ENCODE results near the gene FSHR. TPM values are rescaled to one million over a fixed set of nuclear protein-coding genes. Genes with fewer than 3 reads are reported as not detected.

The FSHR gene
- total RNA-seq, 1 donor from 2014 or later = 0.30 TPM

- no peak overlapping the region for H3K9ac ChIP-seq (ENCODE audit: low read length)
- H4K20me1 ChIP-seq (ENCODE audit: insufficient read depth, low read length) = no peaks in the 10 kb centered on the region
- H2AFZ ChIP-seq (ENCODE audit: low read depth, low read length) = no peak overlapping the region
- H3K27me3 ChIP-seq (ENCODE audit: insufficient read depth, low read length) = no peaks in the 10 kb centered on the region
- H3K9me3 ChIP-seq (ENCODE audit: insufficient read depth, low read depth, low read length) = no peaks in the 10 kb centered on the region
- H3K4me1 ChIP-seq (ENCODE audit: insufficient read depth, low read length) = no peaks in the 10 kb centered on the region
- no peak overlapping the region for H3K27ac ChIP-seq (ENCODE audit: low read depth, low read length)
- no peak for DNase-seq (ENCODE audit: low read depth)
- Mint-ChIP-seq H3K27me3 (ENCODE audit: low read depth, unreplicated experiment) (peaks cover 2% of the 10 kb centered on the region), H3K4me3 (ENCODE audit: unreplicated experiment) (no peak overlapping the region), H3K4me1 (ENCODE audit: low read depth, unreplicated experiment) (peaks cover 16% of the 10 kb centered on the region), H3K27ac (ENCODE audit: unreplicated experiment) (no peak overlapping the region), H3K9me3 (ENCODE audit: unreplicated experiment) (no peaks in the 10 kb centered on the region), H3K36me3 (ENCODE audit: low read depth, unreplicated experiment) (no peaks in the 10 kb centered on the region)
- no peaks in the 10 kb centered on the region for H3K79me2 ChIP-seq (ENCODE audit: insufficient read depth, low read length)
- FAIRE-seq = no peak
- H3K4me3 ChIP-seq (ENCODE audit: insufficient read depth, low read depth, low read length) = no peak overlapping the region
- H3K36me3 ChIP-seq (ENCODE audit: insufficient read depth, low read length) = no peaks in the 10 kb centered on the region
- H3K4me2 ChIP-seq (ENCODE audit: low read length) = no peak overlapping the region
- no peak for TF ChIP-seq CTCF (IDR thresholded peaks at IDR 0.05; ENCODE audit: insufficient read depth, low read depth, low read length)
- no peak for TF ChIP-seq EZH2 (IDR thresholded peaks at IDR 0.05; ENCODE audit: insufficient read depth, low read length)
Measured at GRCh38 chr2:49000695-49001094, 153.6 kb downstream of the FSHR start.

GRCh38 chr2:48998449-48998848 is 155.9 kb downstream of the FSHR start:
- no peaks in the 10 kb centered on the region for H3K4me1 ChIP-seq (ENCODE audit: insufficient read depth, low read length)
- no peaks in the 10 kb centered on the region for H3K27me3 ChIP-seq (ENCODE audit: insufficient read depth, low read length)
- no peak for TF ChIP-seq EZH2 (IDR thresholded peaks at IDR 0.05; ENCODE audit: insufficient read depth, low read length)
- DNase-seq (ENCODE audit: low read depth) (no peak), FAIRE-seq (no peak)
- Mint-ChIP-seq H3K9me3 (ENCODE audit: unreplicated experiment) (no peaks in the 10 kb centered on the region), H3K4me1 (ENCODE audit: low read depth, unreplicated experiment) (peaks cover 13% of the 10 kb centered on the region), H3K36me3 (ENCODE audit: low read depth, unreplicated experiment) (no peaks in the 10 kb centered on the region), H3K27ac (ENCODE audit: unreplicated experiment) (no peak overlapping the region), H3K27me3 (ENCODE audit: low read depth, unreplicated experiment) (peaks cover 6% of the 10 kb centered on the region), H3K4me3 (ENCODE audit: unreplicated experiment) (no peak overlapping the region)
- no peaks in the 10 kb centered on the region for H4K20me1 ChIP-seq (ENCODE audit: insufficient read depth, low read length)
- H3K9ac ChIP-seq (ENCODE audit: low read length) = no peak overlapping the region
- no peaks in the 10 kb centered on the region for H3K36me3 ChIP-seq (ENCODE audit: insufficient read depth, low read length)
- no peak overlapping the region for H2AFZ ChIP-seq (ENCODE audit: low read depth, low read length)
- no peaks in the 10 kb centered on the region for H3K9me3 ChIP-seq (ENCODE audit: insufficient read depth, low read depth, low read length)
- H3K4me2 ChIP-seq (ENCODE audit: low read length) = no peak overlapping the region
- H3K27ac ChIP-seq (ENCODE audit: low read depth, low read length) = no peak overlapping the region
- no peaks in the 10 kb centered on the region for H3K79me2 ChIP-seq (ENCODE audit: insufficient read depth, low read length)
- no peak overlapping the region for H3K4me3 ChIP-seq (ENCODE audit: insufficient read depth, low read depth, low read length)

GRCh38 chr2:48993576-48993975 is 160.7 kb downstream of the FSHR start:
- DNase-seq (ENCODE audit: low read depth) (no peak), FAIRE-seq (no peak)
- Histone ChIP-seq H2AFZ (ENCODE audit: low read depth, low read length) (no peak overlapping the region), H3K4me1 (ENCODE audit: insufficient read depth, low read length) (no peaks in the 10 kb centered on the region), H3K79me2 (ENCODE audit: insufficient read depth, low read length) (no peaks in the 10 kb centered on the region), H3K4me3 (ENCODE audit: insufficient read depth, low read depth, low read length) (no peak overlapping the region), H3K9ac (ENCODE audit: low read length) (no peak overlapping the region), H3K27me3 (ENCODE audit: insufficient read depth, low read length) (no peaks in the 10 kb centered on the region), H3K4me2 (ENCODE audit: low read length) (no peak overlapping the region), H3K27ac (ENCODE audit: low read depth, low read length) (no peak overlapping the region), H3K9me3 (ENCODE audit: insufficient read depth, low read depth, low read length) (no peaks in the 10 kb centered on the region), H3K36me3 (ENCODE audit: insufficient read depth, low read length) (no peaks in the 10 kb centered on the region), H4K20me1 (ENCODE audit: insufficient read depth, low read length) (no peaks in the 10 kb centered on the region)
- Mint-ChIP-seq H3K4me1 (ENCODE audit: low read depth, unreplicated experiment) (no peaks in the 10 kb centered on the region), H3K4me3 (ENCODE audit: unreplicated experiment) (no peak overlapping the region), H3K36me3 (ENCODE audit: low read depth, unreplicated experiment) (no peaks in the 10 kb centered on the region), H3K9me3 (ENCODE audit: unreplicated experiment) (no peaks in the 10 kb centered on the region), H3K27me3 (ENCODE audit: low read depth, unreplicated experiment) (peaks cover 7% of the 10 kb centered on the region), H3K27ac (ENCODE audit: unreplicated experiment) (no peak overlapping the region)
- TF ChIP-seq EZH2 (IDR thresholded peaks at IDR 0.05; ENCODE audit: insufficient read depth, low read length) = no peak
- no peak for TF ChIP-seq CTCF (IDR thresholded peaks at IDR 0.05; ENCODE audit: insufficient read depth, low read depth, low read length)
